ENCODE data around the gene ZNF561. TPM values are rescaled to one million over a fixed set of nuclear protein-coding genes. Genes with fewer than 3 reads are reported as not detected.

The ZNF561 gene
- total and polyA plus RNA-seq, 2 donors (not counting 3 experiments of a cell fraction or from before 2014, with no cell fraction given), result 22.8 to 44.9 TPM

DNA sequence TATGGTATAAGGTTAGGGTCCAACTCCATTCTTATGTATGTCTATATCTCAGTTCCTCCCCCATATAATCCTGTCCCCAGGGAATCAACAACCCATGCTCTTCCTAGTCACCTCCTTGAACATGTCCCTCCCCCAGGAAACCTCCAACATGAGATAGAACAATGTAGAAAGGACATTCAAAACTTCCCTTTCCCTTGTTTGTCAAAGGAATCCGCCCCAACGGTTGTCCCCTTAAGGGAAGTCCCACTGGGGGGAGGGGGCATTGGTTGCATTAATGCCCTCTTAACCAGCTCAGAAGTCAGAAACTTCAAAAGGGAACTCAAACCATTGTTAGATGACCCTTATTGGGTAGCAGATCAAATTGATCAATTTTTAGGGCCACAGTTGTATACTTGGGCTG, 6.8 kb upstream of the ZNF561 start:
- Histone ChIP-seq H4K20me1 (replicated peaks; ENCODE audit: control insufficient read depth, extremely low read depth, insufficient read depth, low read length) (no peaks in the 10 kb centered on the region), H3K4me3 (replicated peaks in 1 of 3; ENCODE audit: insufficient read depth in 1 of 3, low read depth in 1 of 3, low read length in 3 of 3) (no peak overlapping the region), H3K4me2 (ENCODE audit: insufficient read depth, low read length) (no peak overlapping the region), H3K36me3 (ENCODE audit: control insufficient read depth in 2 of 2, extremely low read depth in 1 of 2, insufficient read depth in 2 of 2, low read length in 2 of 2) (no peaks in the 10 kb centered on the region), H3K79me2 (ENCODE audit: control insufficient read depth, insufficient read depth, low read length) (no peaks in the 10 kb centered on the region), H2AFZ (ENCODE audit: low read depth, low read length) (no peak overlapping the region), H3K9ac (replicated peaks; ENCODE audit: extremely low read depth, insufficient read depth, low read length) (no peak overlapping the region), H3K9me1 (replicated peaks; ENCODE audit: control insufficient read depth, extremely low read depth, insufficient read depth, low read length) (no peaks in the 10 kb centered on the region), H3K9me3 (replicated peaks; ENCODE audit: control insufficient read depth, insufficient read depth, low read length) (no peaks in the 10 kb centered on the region), H3K27me3 (ENCODE audit: control insufficient read depth in 2 of 2, insufficient read depth in 2 of 2, low read length in 2 of 2) (no peaks in the 10 kb centered on the region), H3K4me1 (ENCODE audit: control insufficient read depth, extremely low read depth, insufficient read depth, low read length) (no peaks in the 10 kb centered on the region), H3K27ac (ENCODE audit: insufficient read depth, low read depth, low read length) (no peak overlapping the region)
- no peak for FAIRE-seq
- ChIA-PET CTCF (interaction anchor here (0.6 to 2.1 kb wide), 5 partner anchors 161 to 279 kb away, joined by 3 to 7 read pairs (median 3); no protein-coding TSS in a partner anchor), POLR2A (no interaction called here)
- intact Hi-C loops (cut with micrococcal nuclease) (no loop called here), dilution Hi-C loops (cut with MboI; ENCODE audit: extremely low pct_ligation_motif_present, low sequenced_read_pairs) (loop anchor here (10.0 kb wide), 1 partner anchor 167 kb away; no protein-coding TSS in a partner anchor)
- no TSS peak for BruUV-seq (replicated peaks)
- TF ChIP-seq FOS (IDR thresholded peaks at IDR 0.05; ENCODE audit: borderline replicate concordance, insufficient read depth, low read length) (no peak), MYC (IDR thresholded peaks at IDR 0.05; ENCODE audit: low read depth, low read length) (no peak), GATA2 (IDR thresholded peaks at IDR 0.05; ENCODE audit: insufficient read depth, insufficient read length, low read depth, low read length) (no peak), POLR2AphosphoS5 (IDR thresholded peaks at IDR 0.05; ENCODE audit: insufficient read depth, low read depth, low read length) (no peak), EZH2 (IDR thresholded peaks at IDR 0.05; ENCODE audit: borderline replicate concordance, low read depth, low read length, severe bottlenecking) (no peak), POLR2A (IDR thresholded peaks at IDR 0.05; ENCODE audit: low read depth, low read length) (no peak), JUN (IDR thresholded peaks at IDR 0.05; ENCODE audit: borderline replicate concordance, insufficient read depth, insufficient read length, low read depth) (no peak)
- TF ChIP-seq, protein P1, sequence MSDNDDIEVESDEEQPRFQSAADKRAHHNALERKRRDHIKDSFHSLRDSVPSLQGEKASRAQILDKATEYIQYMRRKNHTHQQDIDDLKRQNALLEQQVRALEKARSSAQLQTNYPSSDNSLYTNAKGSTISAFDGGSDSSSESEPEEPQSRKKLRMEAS (IDR thresholded peaks at IDR 0.05; ENCODE audit: insufficient read depth, insufficient read length), result no peak
- TF ChIP-seq, protein P2, sequence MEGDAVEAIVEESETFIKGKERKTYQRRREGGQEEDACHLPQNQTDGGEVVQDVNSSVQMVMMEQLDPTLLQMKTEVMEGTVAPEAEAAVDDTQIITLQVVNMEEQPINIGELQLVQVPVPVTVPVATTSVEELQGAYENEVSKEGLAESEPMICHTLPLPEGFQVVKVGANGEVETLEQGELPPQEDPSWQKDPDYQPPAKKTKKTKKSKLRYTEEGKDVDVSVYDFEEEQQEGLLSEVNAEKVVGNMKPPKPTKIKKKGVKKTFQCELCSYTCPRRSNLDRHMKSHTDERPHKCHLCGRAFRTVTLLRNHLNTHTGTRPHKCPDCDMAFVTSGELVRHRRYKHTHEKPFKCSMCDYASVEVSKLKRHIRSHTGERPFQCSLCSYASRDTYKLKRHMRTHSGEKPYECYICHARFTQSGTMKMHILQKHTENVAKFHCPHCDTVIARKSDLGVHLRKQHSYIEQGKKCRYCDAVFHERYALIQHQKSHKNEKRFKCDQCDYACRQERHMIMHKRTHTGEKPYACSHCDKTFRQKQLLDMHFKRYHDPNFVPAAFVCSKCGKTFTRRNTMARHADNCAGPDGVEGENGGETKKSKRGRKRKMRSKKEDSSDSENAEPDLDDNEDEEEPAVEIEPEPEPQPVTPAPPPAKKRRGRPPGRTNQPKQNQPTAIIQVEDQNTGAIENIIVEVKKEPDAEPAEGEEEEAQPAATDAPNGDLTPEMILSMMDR (IDR thresholded peaks at IDR 0.05; ENCODE audit: extremely low read depth in 1 of 2, insufficient read depth in 1 of 2, low read depth in 1 of 2, low read length in 2 of 2), result no peak
- no peak for DNase-seq (ENCODE audit: low read depth, low spot score)

Measured in endothelial cell of umbilical vein (primary cell).